HG03097 (cell line): ENCODE results near the gene FILIP1.

ENCODE experiments used
- ATAC-seq: cut with Tn5 transposase; IDR thresholded peaks from one replicate; pipeline ENCODE4 v1.9.1; 2021; ENCODE audit not compliant: unreplicated experiment, low FRiP score

FILIP1 gene

GRCh38 chr6:75386050-75386770 is 107.4 kb downstream of the FILIP1 start:
- no peak for ATAC-seq

GRCh38 chr6:75384116-75384515 is 109.5 kb downstream of the FILIP1 start:
- ATAC-seq = no peak

- ATAC-seq = no peak
Observed at GRCh38 chr6:75382634-75382900, 111.0 kb downstream of the FILIP1 start.

GRCh38 chr6:75381877-75382633 is 111.5 kb downstream of the FILIP1 start:
- no peak for ATAC-seq

GRCh38 chr6:75379536-75379935 is 114.1 kb downstream of the FILIP1 start:
- ATAC-seq = no peak

- no peak for ATAC-seq
Observed at GRCh38 chr6:75378101-75378500, 115.5 kb downstream of the FILIP1 start.

- ATAC-seq = no peak
Observed at GRCh38 chr6:75377386-75377785, 116.2 kb downstream of the FILIP1 start.

- no peak for ATAC-seq
Observed at GRCh38 chr6:75376347-75377024, 117.1 kb downstream of the FILIP1 start.

GRCh38 chr6:75374961-75375400 is 118.6 kb downstream of the FILIP1 start:
- no peak for ATAC-seq

GRCh38 chr6:75372884-75373283 is 120.7 kb downstream of the FILIP1 start:
- ATAC-seq = no peak

- ATAC-seq = no peak
Observed at GRCh38 chr6:75370011-75370410, 123.6 kb downstream of the FILIP1 start.

GRCh38 chr6:75368864-75369402 is 124.7 kb downstream of the FILIP1 start:
- no peak for ATAC-seq

- ATAC-seq = no peak
Observed at GRCh38 chr6:75368151-75368779, 125.3 kb downstream of the FILIP1 start.

- ATAC-seq = no peak
Observed at GRCh38 chr6:75363304-75363703, 130.3 kb downstream of the FILIP1 start.

- no peak for ATAC-seq
Observed at GRCh38 chr6:75353644-75354043, 140.0 kb downstream of the FILIP1 start.

- no peak for ATAC-seq
Observed at GRCh38 chr6:75351570-75351969, 142.0 kb downstream of the FILIP1 start.

GRCh38 chr6:75350808-75351207 is 142.8 kb downstream of the FILIP1 start:
- ATAC-seq = no peak

- no peak for ATAC-seq
Observed at GRCh38 chr6:75350156-75350555, 143.4 kb downstream of the FILIP1 start.

- ATAC-seq = no peak
Observed at GRCh38 chr6:75349262-75349984, 144.2 kb downstream of the FILIP1 start.

GRCh38 chr6:75348882-75349261 is 144.7 kb downstream of the FILIP1 start:
- no peak for ATAC-seq
